Duodenal mucosa (tissue), 2 donors: Measurements from ENCODE around the gene PREB.

Source experiments
- H3K27ac ChIP-seq: one replicate; pipeline ENCODE4 v1.7.0; 2013; ENCODE audit warnings: low read depth, low read length
- H3K27me3 ChIP-seq, 2 donors: one replicate each; pipeline ENCODE4 v1.7.0; 2013; ENCODE audit warnings: low read length in 2 of 2, control low read depth in 1 of 2; ENCODE audit not compliant: insufficient read depth in 2 of 2, control insufficient read depth in 1 of 2
- H3K36me3 ChIP-seq, 2 donors: one replicate each; pipeline ENCODE4 v1.7.0; 2013; ENCODE audit warnings: low read length in 2 of 2, control low read depth in 1 of 2; ENCODE audit not compliant: insufficient read depth in 2 of 2, control insufficient read depth in 1 of 2
- H3K4me1 ChIP-seq, 2 donors: one replicate each; pipeline ENCODE4 v1.7.0; 2013; ENCODE audit warnings: low read length in 2 of 2, control low read depth in 1 of 2; ENCODE audit not compliant: insufficient read depth in 2 of 2, control insufficient read depth in 1 of 2
- H3K4me3 ChIP-seq, 2 donors: one replicate each; pipeline ENCODE4 v1.7.0; 2013; ENCODE audit warnings: low read length in 2 of 2, low read depth in 1 of 2
- H3K9ac ChIP-seq, 2 donors: one replicate each; pipeline ENCODE4 v1.7.0; 2013; ENCODE audit warnings: low read length in 2 of 2, low read depth in 1 of 2
- H3K9me3 ChIP-seq, 2 donors: one replicate each; pipeline ENCODE4 v1.7.0; 2013; ENCODE audit warnings: low read length in 2 of 2, control low read depth in 1 of 2; ENCODE audit not compliant: control insufficient read depth in 1 of 2

Gene PREB

GRCh38 chr2:27152796-27153464 lies 18.5 kb upstream of the PREB start:
- Histone ChIP-seq H3K4me3 (no peak overlapping the region), H3K27ac (no peak overlapping the region), H3K4me1 (peaks cover 5 to 6% of the 10 kb centered on the region in 2 donors), H3K9me3 (no peaks in the 10 kb centered on the region), H3K27me3 (no peaks in the 10 kb centered on the region), H3K36me3 (no peaks in the 10 kb centered on the region), H3K9ac (no peak overlapping the region)

GRCh38 chr2:27152102-27152795 lies 17.8 kb upstream of the PREB start:
- Histone ChIP-seq H3K27me3 (no peaks in the 10 kb centered on the region), H3K27ac (no peak overlapping the region), H3K9me3 (no peaks in the 10 kb centered on the region), H3K4me3 (no peak overlapping the region), H3K4me1 (peaks cover 5 to 6% of the 10 kb centered on the region in 2 donors), H3K9ac (no peak overlapping the region), H3K36me3 (no peaks in the 10 kb centered on the region)

GRCh38 chr2:27150639-27151230 lies 16.3 kb upstream of the PREB start:
- Histone ChIP-seq H3K9me3 (no peaks in the 10 kb centered on the region), H3K27me3 (no peaks in the 10 kb centered on the region), H3K9ac (no peak overlapping the region), H3K27ac (no peak overlapping the region), H3K4me1 (peaks cover 5 to 6% of the 10 kb centered on the region in 2 donors), H3K4me3 (no peak overlapping the region), H3K36me3 (no peaks in the 10 kb centered on the region)

- H3K27ac ChIP-seq = no peak overlapping the region
- no peaks in the 10 kb centered on the region for H3K27me3 ChIP-seq
- H3K4me1 ChIP-seq = peaks cover 5 to 6% of the 10 kb centered on the region in 2 donors
- no peaks in the 10 kb centered on the region for H3K36me3 ChIP-seq
- no peak overlapping the region for H3K9ac ChIP-seq
- no peak overlapping the region for H3K4me3 ChIP-seq
- H3K9me3 ChIP-seq = no peaks in the 10 kb centered on the region
These were observed 15.4 kb upstream of the PREB start for GRCh38 chr2:27149570-27150405.

GRCh38 chr2:27148801-27149439 lies 14.5 kb upstream of the PREB start, which contains the start of gene TCF23:
Gene TCF23 (plus strand): TSS chr2:27149004. CDS start chr2:27149134, 130 bp downstream.
- no peak within 1 kb of the TSS for H3K4me3 ChIP-seq
- peaks cover 5 to 6% of the 10 kb centered on the region in 2 donors for H3K4me1 ChIP-seq
- H3K9ac ChIP-seq = no peak within 1 kb of the TSS
- H3K36me3 ChIP-seq = no peaks in the 10 kb centered on the region
- H3K27me3 ChIP-seq = no peaks in the 10 kb centered on the region
- no peaks in the 10 kb centered on the region for H3K9me3 ChIP-seq
- H3K27ac ChIP-seq = no peak within 1 kb of the TSS

- Histone ChIP-seq H3K4me1 (peaks cover 2 to 6% of the 10 kb centered on the region in 2 donors), H3K27ac (no peak overlapping the region), H3K9ac (no peak overlapping the region), H3K27me3 (no peaks in the 10 kb centered on the region), H3K36me3 (no peaks in the 10 kb centered on the region), H3K9me3 (no peaks in the 10 kb centered on the region), H3K4me3 (no peak overlapping the region)
These were observed 13.5 kb upstream of the PREB start for GRCh38 chr2:27147935-27148334.

- H3K27ac ChIP-seq = no peak overlapping the region
- H3K9ac ChIP-seq = no peak overlapping the region
- H3K36me3 ChIP-seq = no peaks in the 10 kb centered on the region
- H3K27me3 ChIP-seq = no peaks in the 10 kb centered on the region
- no peak overlapping the region for H3K4me3 ChIP-seq
- no peaks in the 10 kb centered on the region for H3K9me3 ChIP-seq
- peaks cover 0 to 6% of the 10 kb centered on the region in 2 donors for H3K4me1 ChIP-seq
These were observed 11.2 kb upstream of the PREB start for GRCh38 chr2:27145682-27146081.

- no peaks in the 10 kb centered on the region for H3K9me3 ChIP-seq
- no peak overlapping the region for H3K9ac ChIP-seq
- no peak overlapping the region for H3K4me3 ChIP-seq
- no peak overlapping the region for H3K27ac ChIP-seq
- H3K27me3 ChIP-seq = no peaks in the 10 kb centered on the region
- H3K4me1 ChIP-seq = no peaks in the 10 kb centered on the region
- no peaks in the 10 kb centered on the region for H3K36me3 ChIP-seq
These were observed 8.8 kb upstream of the PREB start for GRCh38 chr2:27143285-27143684.

GRCh38 chr2:27139310-27139709 lies 4.9 kb upstream of the PREB start, which contains the start of gene PRR30:
Gene PRR30 (minus strand): TSS chr2:27139410. CDS start chr2:27138329, 1,081 bp downstream.
- Histone ChIP-seq H3K4me1 (no peaks in the 10 kb centered on the region), H3K27me3 (no peaks in the 10 kb centered on the region), H3K9ac (no peak within 1 kb of the TSS), H3K4me3 (no peak within 1 kb of the TSS), H3K36me3 (no peaks in the 10 kb centered on the region), H3K27ac (no peak within 1 kb of the TSS), H3K9me3 (no peaks in the 10 kb centered on the region)
